CD4-positive, alpha-beta T cell (primary cell): ENCODE data around the gene RPLP2. TPM values are rescaled to one million over a fixed set of nuclear protein-coding genes. Genes with fewer than 3 reads are reported as not detected.

Experiments
- ATAC-seq: fragments of 200-7000 bp; cut with Tn5 transposase; one replicate; pipeline ENCODE4 v1.10.0; 2022; ENCODE audit warnings: mild to moderate bottlenecking; ENCODE audit not compliant: poor library complexity
- CTCF ChIA-PET: fragments of 350-600 bp; sonication (Branson Sonifier 250); formaldehyde crosslinking; loops from one replicate; lab custom pipeline; 2021; ENCODE audit warnings: antibody characterized with exemption, inconsistent platforms; lab: Charles Lee
- POLR2A ChIA-PET: fragments of 350-600 bp; sonication (Branson Sonifier 250); formaldehyde crosslinking; loops from one replicate; lab custom pipeline; 2021; ENCODE audit warnings: antibody characterized with exemption, inconsistent platforms; lab: Charles Lee
- DNase-seq, 14 experiments: peaks; one replicate each; pipeline ENCODE4 v3.0.0-alpha.2; 2013 to 2020; ENCODE audit warnings: mixed read lengths in 2 of 14
- H3K27ac ChIP-seq, 2 donors: one replicate each; pipeline versions ENCODE4 v1.5.1 to v1.7.0; 2013; ENCODE audit warnings: low read length in 2 of 2, low read depth in 1 of 2, mild to moderate bottlenecking in 1 of 2
- H3K27me3 ChIP-seq, 2 experiments: 1 replicate in 1 of 2; 2 replicates in 1 of 2; pipeline versions ENCODE4 v1.6.1 to v1.7.0; 2013; ENCODE audit warnings: low read length in 2 of 2, control low read depth in 1 of 2, mild to moderate bottlenecking in 1 of 2, moderate library complexity in 1 of 2; ENCODE audit not compliant: insufficient read depth in 2 of 2, control insufficient read depth in 1 of 2
- H3K36me3 ChIP-seq: one replicate; pipeline ENCODE4 v1.6.1; 2013; ENCODE audit warnings: low read length, control low read depth; ENCODE audit not compliant: insufficient read depth
- H3K4me1 ChIP-seq: one replicate; pipeline ENCODE4 v1.6.1; 2013; ENCODE audit warnings: low read length, control low read depth; ENCODE audit not compliant: insufficient read depth
- H3K4me3 ChIP-seq: one replicate; pipeline ENCODE4 v1.5.1; 2013; ENCODE audit warnings: mild to moderate bottlenecking, low read length, moderate library complexity
- H3K9me3 ChIP-seq, 2 experiments: 1 replicate in 1 of 2; 2 replicates in 1 of 2; pipeline versions ENCODE4 v1.6.1 to v1.7.0; 2013; ENCODE audit warnings: low read length in 2 of 2, mild to moderate bottlenecking in 2 of 2, control low read depth in 1 of 2, moderate library complexity in 1 of 2; ENCODE audit not compliant: control insufficient read depth in 1 of 2, insufficient read depth in 1 of 2
- H3K27ac Mint-ChIP-seq: one replicate; pipeline ENCODE4 v1.8.0; 2020; ENCODE audit warnings: mixed read lengths
- H3K27me3 Mint-ChIP-seq: one replicate; pipeline ENCODE4 v1.8.0; 2021; ENCODE audit warnings: mixed read lengths
- H3K36me3 Mint-ChIP-seq: one replicate; pipeline ENCODE4 v1.8.0; 2021; ENCODE audit warnings: low read depth, mixed read lengths
- H3K4me1 Mint-ChIP-seq: one replicate; pipeline ENCODE4 v1.8.0; 2021; ENCODE audit warnings: low read depth, mixed read lengths
- H3K4me3 Mint-ChIP-seq: one replicate; pipeline ENCODE4 v1.8.0; 2020; ENCODE audit warnings: mild to moderate bottlenecking, mixed read lengths
- H3K9me3 Mint-ChIP-seq: one replicate; pipeline ENCODE4 v1.8.0; 2020; ENCODE audit warnings: mixed read lengths
- intact Hi-C, 2 experiments: fragments of 100-400 bp; cut with DNase I in 1 of 2; cut with micrococcal nuclease in 1 of 2; formaldehyde crosslinking; loops; one replicate each; pipeline versions ENCODE4 v1.15.1 to v1.9.0; 2023 to 2025; cut with DNase I, micrococcal nuclease
- total RNA-seq, 174 experiments: library from RNA in 2 of 174; stranded (reverse) in 2 of 174; gene quantifications; one replicate each; pipeline ENCODE4 v1.2.3 and lab custom pipeline; 2021 to 2026
- TF ChIP-seq, protein P1 (sequence below): fragments of 200-600 bp; IDR thresholded peaks from one replicate; pipeline ENCODE4 v1.8.0; 2022; ENCODE audit warnings: antibody characterized with exemption, mild to moderate bottlenecking

RPLP2 gene
- total RNA-seq, 2 experiments from 2014 or later: 5,234 to 5,390 TPM

DNA sequence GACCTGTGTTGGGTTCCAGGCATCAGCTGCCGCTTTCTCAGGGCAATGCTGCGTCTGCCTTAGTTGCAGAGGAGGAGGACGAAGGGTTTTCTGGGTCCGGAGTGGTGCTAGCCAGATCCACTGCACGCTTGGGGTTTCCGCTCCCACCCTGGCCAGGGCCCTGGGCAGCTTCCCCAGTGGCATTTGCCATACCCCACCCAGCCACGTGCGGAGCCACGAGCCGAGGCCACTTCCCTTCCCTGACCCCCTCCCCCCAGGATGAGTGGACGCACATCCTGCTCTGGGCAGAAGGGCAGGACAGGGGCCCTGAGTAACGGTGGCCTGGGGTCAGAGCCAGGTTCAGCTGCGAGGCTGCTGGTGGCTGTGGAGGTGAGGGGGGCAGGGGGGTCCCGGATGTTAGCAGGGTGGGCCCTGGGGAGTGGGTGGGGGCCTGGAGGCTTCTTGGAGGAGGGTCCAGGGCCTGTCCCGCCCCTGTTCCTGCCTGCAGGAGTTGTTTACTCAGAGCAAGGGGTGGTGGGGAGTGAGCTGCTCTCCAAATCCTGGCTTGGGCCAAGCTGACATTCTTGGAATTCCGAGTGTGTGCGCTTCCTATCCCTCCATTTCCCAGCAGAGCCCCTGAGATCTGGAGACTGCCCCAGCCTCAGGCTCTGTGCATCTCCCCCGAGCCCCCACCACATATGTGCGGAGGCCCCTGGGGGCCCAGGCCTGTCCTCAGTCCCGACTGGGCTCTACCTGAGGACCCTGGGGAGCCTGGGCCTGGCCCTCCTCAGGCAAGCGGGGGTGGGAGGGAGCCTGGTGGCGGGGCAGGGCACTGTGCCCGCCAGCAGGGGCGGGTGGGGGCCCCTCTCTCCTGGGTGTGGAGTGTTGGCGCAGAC is 34.3 kb downstream of the RPLP2 start:
- Mint-ChIP-seq H3K27me3 (peaks cover 4% of the 10 kb centered on the region), H3K4me3 (peak overlapping the region; percentile 79), H3K36me3 (peaks cover 17% of the 10 kb centered on the region), H3K4me1 (peaks cover 10% of the 10 kb centered on the region), H3K9me3 (no peaks in the 10 kb centered on the region), H3K27ac (peak overlapping the region; percentile 39)
- H3K36me3 ChIP-seq: peaks cover 15% of the 10 kb centered on the region
- H3K4me1 ChIP-seq: peaks cover 56% of the 10 kb centered on the region
- H3K4me3 ChIP-seq: peak overlapping the region; percentile 5
- H3K9me3 ChIP-seq: no peaks in the 10 kb centered on the region
- intact Hi-C loops: loop anchor here (2.0 to 10.0 kb wide), 5 partner anchors 35 to 731 kb away; partner anchors contain the start of genes AP2A2 (in 1 of the 2), DUSP8 (in 1 of the 2) and RPLP2 (in 1 of the 2)
- TF ChIP-seq, protein P1, sequence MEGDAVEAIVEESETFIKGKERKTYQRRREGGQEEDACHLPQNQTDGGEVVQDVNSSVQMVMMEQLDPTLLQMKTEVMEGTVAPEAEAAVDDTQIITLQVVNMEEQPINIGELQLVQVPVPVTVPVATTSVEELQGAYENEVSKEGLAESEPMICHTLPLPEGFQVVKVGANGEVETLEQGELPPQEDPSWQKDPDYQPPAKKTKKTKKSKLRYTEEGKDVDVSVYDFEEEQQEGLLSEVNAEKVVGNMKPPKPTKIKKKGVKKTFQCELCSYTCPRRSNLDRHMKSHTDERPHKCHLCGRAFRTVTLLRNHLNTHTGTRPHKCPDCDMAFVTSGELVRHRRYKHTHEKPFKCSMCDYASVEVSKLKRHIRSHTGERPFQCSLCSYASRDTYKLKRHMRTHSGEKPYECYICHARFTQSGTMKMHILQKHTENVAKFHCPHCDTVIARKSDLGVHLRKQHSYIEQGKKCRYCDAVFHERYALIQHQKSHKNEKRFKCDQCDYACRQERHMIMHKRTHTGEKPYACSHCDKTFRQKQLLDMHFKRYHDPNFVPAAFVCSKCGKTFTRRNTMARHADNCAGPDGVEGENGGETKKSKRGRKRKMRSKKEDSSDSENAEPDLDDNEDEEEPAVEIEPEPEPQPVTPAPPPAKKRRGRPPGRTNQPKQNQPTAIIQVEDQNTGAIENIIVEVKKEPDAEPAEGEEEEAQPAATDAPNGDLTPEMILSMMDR: no peak
- DNase-seq: peak in 2 of 14 experiments; percentile 61 to 67
- ChIA-PET POLR2A (interaction anchor here (1.3 to 7.6 kb wide), 4 partner anchors 14 to 67 kb away, joined by 3 to 71 read pairs (median 30); partner anchors contain the start of genes CD151, CRACR2B, PNPLA2 and RPLP2), CTCF (interaction anchor here (1.4 kb wide), 1 partner anchor 25 kb away, joined by 4 read pairs; no protein-coding TSS in a partner anchor)
- H3K27me3 ChIP-seq: peaks cover 5 to 8% of the 10 kb centered on the region in 2 experiments
- no peak for ATAC-seq
- no peak overlapping the region for H3K27ac ChIP-seq

DNA sequence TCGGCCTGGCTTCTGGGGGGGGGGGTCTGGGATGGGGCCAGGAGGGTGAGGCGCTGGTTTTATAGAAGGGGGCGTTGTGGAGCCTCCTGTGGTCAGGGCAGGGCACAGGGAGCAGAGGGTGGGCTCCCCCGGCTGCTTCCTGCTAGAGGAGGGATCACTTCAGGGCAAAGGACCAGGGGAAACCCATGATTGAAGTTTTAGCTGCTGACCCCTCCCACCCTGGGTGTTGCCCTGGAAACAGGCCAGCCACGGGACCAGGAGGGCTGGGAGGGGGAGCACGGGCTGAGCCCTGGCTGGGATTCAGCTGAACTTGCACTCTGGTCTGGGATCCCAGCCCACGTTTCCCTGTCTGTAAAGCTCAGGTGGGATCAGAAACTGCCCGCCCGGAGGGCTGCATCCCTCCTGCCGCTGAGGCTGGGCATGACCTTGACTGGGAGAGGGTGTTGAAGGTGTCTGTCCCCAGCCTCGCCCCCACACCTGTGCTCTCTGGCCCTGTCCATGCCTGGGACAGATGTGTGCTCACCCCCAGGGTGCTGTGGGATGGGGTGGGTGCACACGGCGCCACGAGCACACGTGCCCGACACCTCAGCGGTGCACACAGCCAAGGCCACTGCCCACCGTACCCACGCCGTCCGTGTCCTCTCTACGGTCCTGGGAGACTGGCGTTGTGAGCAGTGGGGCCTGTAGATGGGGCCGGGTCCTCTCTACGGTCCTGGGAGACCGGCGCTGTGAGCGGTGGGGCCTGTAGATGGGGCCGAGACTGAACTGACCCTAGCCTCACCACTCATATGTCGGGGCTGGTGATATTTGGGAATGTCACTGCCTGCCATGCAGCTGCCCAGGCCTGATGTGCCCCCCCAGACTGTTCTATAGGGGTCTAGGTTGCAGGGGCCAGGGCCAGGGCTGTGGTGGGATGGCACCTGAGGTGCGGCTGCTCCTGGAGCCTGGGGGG is 35.2 kb downstream of the RPLP2 start:
- intact Hi-C loops: loop anchor here (5.0 to 10.0 kb wide), 5 partner anchors 80 to 730 kb away; partner anchors contain the start of genes AP2A2 (in 1 of the 2) and DUSP8 (in 1 of the 2)
- Mint-ChIP-seq H3K9me3 (no peaks in the 10 kb centered on the region), H3K27me3 (peaks cover 4% of the 10 kb centered on the region), H3K4me1 (peaks cover 10% of the 10 kb centered on the region), H3K36me3 (peaks cover 10% of the 10 kb centered on the region), H3K27ac (no peak overlapping the region), H3K4me3 (peak overlapping the region; percentile 58)
- Histone ChIP-seq H3K36me3 (peaks cover 6% of the 10 kb centered on the region), H3K4me1 (peaks cover 55% of the 10 kb centered on the region), H3K4me3 (no peak overlapping the region), H3K27me3 (peaks cover 7 to 12% of the 10 kb centered on the region in 2 experiments), H3K9me3 (no peaks in the 10 kb centered on the region), H3K27ac (no peak overlapping the region)
- POLR2A ChIA-PET: interaction anchor here (2.5 to 7.6 kb wide), 3 partner anchors 15 to 26 kb away, joined by 8 to 71 read pairs (median 49); partner anchors contain the start of genes CD151, CRACR2B and PNPLA2
- DNase-seq (peak in 4 of 14 experiments; percentile 20 to 70 (median 46)), ATAC-seq (no peak)
- CTCF ChIA-PET: no interaction called here
- TF ChIP-seq, protein P1: no peak
